HCT116 (cell line): ENCODE measurements around the gene MAPKBP1. TPM values are rescaled to one million over a fixed set of nuclear protein-coding genes. Genes with fewer than 3 reads are reported as not detected.

Experiments
- ATAC-seq: fragments of 200-7000 bp; cut with Tn5 transposase; 2 replicates; pipeline ENCODE4 v1.9.1; 2020; ENCODE audit warnings: mild to moderate bottlenecking, moderate library complexity
- BruUV-seq: library from RNA; stranded (reverse); fragments of 400-500 nt; replicated peaks from 2 replicates; lab custom pipeline; 2021; lab: Mats Ljungman, UMichigan
- CTCF ChIA-PET: fragments of 300-600 bp; sonication (Branson Sonifier 250); formaldehyde crosslinking; loops from one replicate; lab custom pipeline; 2021; ENCODE audit warnings: antibody characterized with exemption; lab: Charles Lee
- POLR2A ChIA-PET: fragments of 300-600, 350-600 bp; sonication (Branson Sonifier 250); formaldehyde crosslinking; loops from one replicate; lab custom pipeline; 2021; ENCODE audit warnings: antibody characterized with exemption; lab: Charles Lee
- RAD21 ChIA-PET, 2 experiments: fragments of 300-600 bp; sonication (Branson Sonifier 250); formaldehyde crosslinking; loops; one replicate each; lab custom pipeline; 2023; ENCODE audit warnings: low total read pairs in 2 of 2; ENCODE audit not compliant: uncharacterized antibody in 2 of 2, unreplicated experiment in 2 of 2, low non-redundant PET in 1 of 2; lab: Charles Lee
- DNase-seq: peaks from one replicate; pipeline ENCODE4 v3.0.0-alpha.2; 2010; ENCODE audit warnings: low read depth, low spot score
- H2AFZ ChIP-seq: fragments of 200-600 bp; shearing (Covaris generic), sonication (generic); 2 replicates; pipeline ENCODE4 v1.6.1; 2017; ENCODE audit warnings: low read depth, mixed run types, mixed read lengths, antibody characterized with exemption, low read length; ENCODE audit not compliant: poor library complexity, severe bottlenecking
- H3K27ac ChIP-seq: 2 replicates; pipeline ENCODE4 v1.5.1; 2012; ENCODE audit warnings: low read depth, low read length
- H3K27me3 ChIP-seq: fragments of 200-600 bp; sonication (generic); 2 replicates; pipeline ENCODE4 v1.6.1; 2016; ENCODE audit warnings: mixed run types, low read length, mixed read lengths; ENCODE audit not compliant: insufficient read depth
- H3K36me3 ChIP-seq, 2 experiments: fragments of 200-500 bp in 1 of 2; fragments of 200-600 bp in 1 of 2; sonication (Bioruptor generic) in 1 of 2; sonication (generic) in 1 of 2; 2 replicates each; pipeline versions ENCODE4 v1.5.1 to v1.6.1; 2014 to 2016; ENCODE audit warnings: low read length in 2 of 2, inconsistent platforms in 1 of 2, mixed read lengths in 1 of 2, mixed run types in 1 of 2; ENCODE audit not compliant: insufficient read depth in 2 of 2, control insufficient read depth in 1 of 2
- H3K4me1 ChIP-seq, 2 experiments: fragments of 200-600 bp in 1 of 2; sonication (generic) in 1 of 2; 2 replicates each; pipeline versions ENCODE4 v1.5.1 to v1.6.1; 2012 to 2017; ENCODE audit warnings: low read length in 2 of 2, inconsistent platforms in 1 of 2, mild to moderate bottlenecking in 1 of 2, mixed read lengths in 1 of 2, mixed run types in 1 of 2, moderate library complexity in 1 of 2; ENCODE audit not compliant: insufficient read depth in 2 of 2, control insufficient read depth in 1 of 2
- H3K4me2 ChIP-seq: fragments of 200-600 bp; sonication (generic); 2 replicates; pipeline ENCODE4 v1.6.1; 2017; ENCODE audit warnings: mixed run types, low read length, mixed read lengths
- H3K4me3 ChIP-seq, 2 experiments: fragments of 200-600 bp in 1 of 2; sonication (generic) in 1 of 2; replicated peaks in 1 of 2; 2 replicates each; pipeline ENCODE4 v1.5.1; 2011 to 2016; ENCODE audit warnings: low read length in 2 of 2, control low read depth in 1 of 2, low read depth in 1 of 2, mild to moderate bottlenecking in 1 of 2, mixed read lengths in 1 of 2, mixed run types in 1 of 2
- H3K79me2 ChIP-seq: fragments of 200-600 bp; sonication (generic); 2 replicates; pipeline ENCODE4 v1.6.1; 2017; ENCODE audit warnings: mild to moderate bottlenecking, mixed run types, low read length, moderate library complexity, mixed read lengths; ENCODE audit not compliant: insufficient read depth
- H3K9ac ChIP-seq: fragments of 200-600 bp; sonication (generic); 2 replicates; pipeline ENCODE4 v1.6.1; 2016; ENCODE audit warnings: low read length, mixed read lengths
- H3K9me2 ChIP-seq: fragments of 200-600 bp; sonication (generic), shearing (Covaris generic); 2 replicates; pipeline ENCODE4 v1.6.1; 2017; ENCODE audit warnings: mixed run types, mild to moderate bottlenecking, moderate library complexity; ENCODE audit not compliant: insufficient read depth
- H3K9me3 ChIP-seq, 2 experiments: fragments of 200-500 bp in 1 of 2; fragments of 200-600 bp in 1 of 2; sonication (Bioruptor generic) in 1 of 2; sonication (generic) in 1 of 2; 2 replicates each; pipeline ENCODE4 v1.6.1; 2014 to 2017; ENCODE audit warnings: low read length in 2 of 2, mixed read lengths in 2 of 2, inconsistent platforms in 1 of 2, low read depth in 1 of 2, mild to moderate bottlenecking in 1 of 2, mixed run types in 1 of 2, moderate library complexity in 1 of 2; ENCODE audit not compliant: control insufficient read depth in 1 of 2, insufficient read depth in 1 of 2
- H4K20me1 ChIP-seq: fragments of 200-600 bp; sonication (generic), shearing (Covaris generic); 2 replicates; pipeline ENCODE4 v1.6.1; 2017; ENCODE audit warnings: mixed run types, mild to moderate bottlenecking, moderate library complexity; ENCODE audit not compliant: insufficient read depth
- CBX3 ChIP-seq: IDR thresholded peaks from 2 replicates; pipeline ENCODE4 v1.6.1; 2012; ENCODE audit warnings: low read depth
- EGR1 ChIP-seq: IDR thresholded peaks from 2 replicates; pipeline ENCODE4 v1.6.1; 2012; ENCODE audit warnings: low read depth
- JUND ChIP-seq: IDR thresholded peaks from 2 replicates; pipeline ENCODE4 v1.6.1; 2012
- POLR2A ChIP-seq: IDR thresholded peaks from 2 replicates; pipeline ENCODE4 v1.7.0; 2011; ENCODE audit warnings: borderline replicate concordance; ENCODE audit not compliant: insufficient read depth, insufficient read length; ENCODE audit errors: extremely low read depth
- POLR2AphosphoS5 ChIP-seq: IDR thresholded peaks from 2 replicates; pipeline ENCODE4 v1.6.1; 2011; ENCODE audit warnings: mild to moderate bottlenecking, low read depth, low read length, moderate library complexity
- YY1 ChIP-seq: IDR thresholded peaks from 2 replicates; pipeline ENCODE4 v1.6.1; 2011; ENCODE audit warnings: low read length, low read depth, moderate library complexity, mild to moderate bottlenecking; ENCODE audit not compliant: insufficient replicate concordance; ENCODE audit errors: extremely low read depth
- ZNF274 ChIP-seq: fragments of 200-500 bp; sonication (Bioruptor generic); IDR thresholded peaks from 2 replicates; pipeline ENCODE4 v1.6.1; 2014; ENCODE audit warnings: mild to moderate bottlenecking, low read depth, low read length, inconsistent platforms
- intact Hi-C: fragments of 100-400 bp; cut with micrococcal nuclease; formaldehyde crosslinking; loops from 2 replicates; pipeline ENCODE4 v1.10.0; 2022
- total RNA-seq: library from RNA; stranded (reverse); gene quantifications from one replicate; pipeline ENCODE4 v1.2.1, GENCODE V29; 2021; ENCODE audit not compliant: unreplicated experiment
- TF ChIP-seq, protein P1 (sequence below): IDR thresholded peaks from 2 replicates; pipeline ENCODE4 v1.6.1; 2011; ENCODE audit warnings: mild to moderate bottlenecking, low read length, moderate library complexity; ENCODE audit not compliant: insufficient replicate concordance; ENCODE audit errors: extremely low read depth
- TF ChIP-seq, protein P2 (sequence below): IDR thresholded peaks from 2 replicates; pipeline ENCODE4 v1.6.1; 2012; ENCODE audit warnings: low read depth
- TF ChIP-seq, protein P3 (sequence below), 3 experiments: fragments of 200-600 bp in 1 of 3; sonication (generic) in 1 of 3; IDR thresholded peaks in 2 of 3; conservative IDR thresholded peaks in 1 of 3; 2 replicates each; pipeline ENCODE4 v1.5.1; 2012 to 2017; ENCODE audit warnings: low read depth in 2 of 3, low read length in 2 of 3, antibody characterized with exemption in 1 of 3, borderline replicate concordance in 1 of 3, control low read depth in 1 of 3, mild to moderate bottlenecking in 1 of 3, mixed read lengths in 1 of 3, mixed run types in 1 of 3, moderate library complexity in 1 of 3; ENCODE audit not compliant: insufficient read depth in 1 of 3

Gene MAPKBP1
- total RNA-seq, 1 experiment from 2014 or later: 21.3 TPM

DNA sequence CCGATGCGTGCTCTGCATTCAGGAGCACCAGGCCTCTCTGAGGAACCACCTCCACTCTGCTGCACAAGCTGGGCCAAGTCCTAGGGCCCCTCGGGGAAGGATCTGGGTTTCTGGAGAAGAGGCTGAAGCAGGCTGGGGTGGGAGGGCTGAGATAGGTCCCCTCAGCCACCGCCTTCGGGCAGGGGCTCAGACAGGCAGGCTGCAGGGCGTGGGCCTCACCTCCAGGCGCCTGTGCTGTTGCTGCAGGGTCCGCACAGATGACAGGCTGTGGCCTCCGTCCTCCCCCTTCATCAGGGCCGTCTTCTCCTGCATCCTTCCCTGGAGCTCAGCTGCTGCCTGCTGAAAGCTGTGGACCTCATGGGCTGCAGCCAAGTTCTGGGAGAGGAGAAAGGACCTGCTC lies 79.5 kb downstream of the MAPKBP1 start:
- no peak overlapping the region for H3K4me3 ChIP-seq
- H3K9me2 ChIP-seq: no peaks in the 10 kb centered on the region
- no peaks in the 10 kb centered on the region for H4K20me1 ChIP-seq
- BruUV-seq: no TSS peak
- POLR2A ChIA-PET: no interaction called here
- H3K4me2 ChIP-seq: no peak overlapping the region
- H3K9me3 ChIP-seq: no peaks in the 10 kb centered on the region
- ATAC-seq: no peak
- H3K79me2 ChIP-seq: no peaks in the 10 kb centered on the region
- H3K4me1 ChIP-seq: no peaks in the 10 kb centered on the region
- intact Hi-C loops: no loop called here
- RAD21 ChIA-PET: no interaction called here
- no peak for DNase-seq
- TF ChIP-seq, protein P1, sequence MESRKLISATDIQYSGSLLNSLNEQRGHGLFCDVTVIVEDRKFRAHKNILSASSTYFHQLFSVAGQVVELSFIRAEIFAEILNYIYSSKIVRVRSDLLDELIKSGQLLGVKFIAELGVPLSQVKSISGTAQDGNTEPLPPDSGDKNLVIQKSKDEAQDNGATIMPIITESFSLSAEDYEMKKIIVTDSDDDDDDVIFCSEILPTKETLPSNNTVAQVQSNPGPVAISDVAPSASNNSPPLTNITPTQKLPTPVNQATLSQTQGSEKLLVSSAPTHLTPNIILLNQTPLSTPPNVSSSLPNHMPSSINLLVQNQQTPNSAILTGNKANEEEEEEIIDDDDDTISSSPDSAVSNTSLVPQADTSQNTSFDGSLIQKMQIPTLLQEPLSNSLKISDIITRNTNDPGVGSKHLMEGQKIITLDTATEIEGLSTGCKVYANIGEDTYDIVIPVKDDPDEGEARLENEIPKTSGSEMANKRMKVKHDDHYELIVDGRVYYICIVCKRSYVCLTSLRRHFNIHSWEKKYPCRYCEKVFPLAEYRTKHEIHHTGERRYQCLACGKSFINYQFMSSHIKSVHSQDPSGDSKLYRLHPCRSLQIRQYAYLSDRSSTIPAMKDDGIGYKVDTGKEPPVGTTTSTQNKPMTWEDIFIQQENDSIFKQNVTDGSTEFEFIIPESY: no peak
- TF ChIP-seq CBX3 (no peak), YY1 (no peak), POLR2A (no peak), ZNF274 (no peak), EGR1 (no peak), JUND (no peak), POLR2AphosphoS5 (no peak)
- TF ChIP-seq, protein P2, sequence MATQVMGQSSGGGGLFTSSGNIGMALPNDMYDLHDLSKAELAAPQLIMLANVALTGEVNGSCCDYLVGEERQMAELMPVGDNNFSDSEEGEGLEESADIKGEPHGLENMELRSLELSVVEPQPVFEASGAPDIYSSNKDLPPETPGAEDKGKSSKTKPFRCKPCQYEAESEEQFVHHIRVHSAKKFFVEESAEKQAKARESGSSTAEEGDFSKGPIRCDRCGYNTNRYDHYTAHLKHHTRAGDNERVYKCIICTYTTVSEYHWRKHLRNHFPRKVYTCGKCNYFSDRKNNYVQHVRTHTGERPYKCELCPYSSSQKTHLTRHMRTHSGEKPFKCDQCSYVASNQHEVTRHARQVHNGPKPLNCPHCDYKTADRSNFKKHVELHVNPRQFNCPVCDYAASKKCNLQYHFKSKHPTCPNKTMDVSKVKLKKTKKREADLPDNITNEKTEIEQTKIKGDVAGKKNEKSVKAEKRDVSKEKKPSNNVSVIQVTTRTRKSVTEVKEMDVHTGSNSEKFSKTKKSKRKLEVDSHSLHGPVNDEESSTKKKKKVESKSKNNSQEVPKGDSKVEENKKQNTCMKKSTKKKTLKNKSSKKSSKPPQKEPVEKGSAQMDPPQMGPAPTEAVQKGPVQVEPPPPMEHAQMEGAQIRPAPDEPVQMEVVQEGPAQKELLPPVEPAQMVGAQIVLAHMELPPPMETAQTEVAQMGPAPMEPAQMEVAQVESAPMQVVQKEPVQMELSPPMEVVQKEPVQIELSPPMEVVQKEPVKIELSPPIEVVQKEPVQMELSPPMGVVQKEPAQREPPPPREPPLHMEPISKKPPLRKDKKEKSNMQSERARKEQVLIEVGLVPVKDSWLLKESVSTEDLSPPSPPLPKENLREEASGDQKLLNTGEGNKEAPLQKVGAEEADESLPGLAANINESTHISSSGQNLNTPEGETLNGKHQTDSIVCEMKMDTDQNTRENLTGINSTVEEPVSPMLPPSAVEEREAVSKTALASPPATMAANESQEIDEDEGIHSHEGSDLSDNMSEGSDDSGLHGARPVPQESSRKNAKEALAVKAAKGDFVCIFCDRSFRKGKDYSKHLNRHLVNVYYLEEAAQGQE: no peak
- TF ChIP-seq, protein P3, sequence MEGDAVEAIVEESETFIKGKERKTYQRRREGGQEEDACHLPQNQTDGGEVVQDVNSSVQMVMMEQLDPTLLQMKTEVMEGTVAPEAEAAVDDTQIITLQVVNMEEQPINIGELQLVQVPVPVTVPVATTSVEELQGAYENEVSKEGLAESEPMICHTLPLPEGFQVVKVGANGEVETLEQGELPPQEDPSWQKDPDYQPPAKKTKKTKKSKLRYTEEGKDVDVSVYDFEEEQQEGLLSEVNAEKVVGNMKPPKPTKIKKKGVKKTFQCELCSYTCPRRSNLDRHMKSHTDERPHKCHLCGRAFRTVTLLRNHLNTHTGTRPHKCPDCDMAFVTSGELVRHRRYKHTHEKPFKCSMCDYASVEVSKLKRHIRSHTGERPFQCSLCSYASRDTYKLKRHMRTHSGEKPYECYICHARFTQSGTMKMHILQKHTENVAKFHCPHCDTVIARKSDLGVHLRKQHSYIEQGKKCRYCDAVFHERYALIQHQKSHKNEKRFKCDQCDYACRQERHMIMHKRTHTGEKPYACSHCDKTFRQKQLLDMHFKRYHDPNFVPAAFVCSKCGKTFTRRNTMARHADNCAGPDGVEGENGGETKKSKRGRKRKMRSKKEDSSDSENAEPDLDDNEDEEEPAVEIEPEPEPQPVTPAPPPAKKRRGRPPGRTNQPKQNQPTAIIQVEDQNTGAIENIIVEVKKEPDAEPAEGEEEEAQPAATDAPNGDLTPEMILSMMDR (IDR thresholded peaks at IDR 0.05 in 2 of 3, conservative IDR thresholded peaks at IDR 0.05 in 1 of 3; ENCODE audit: borderline replicate concordance in 1 of 3, insufficient read depth in 1 of 3, low read depth in 2 of 3, low read length in 2 of 3): no peak
- no peak overlapping the region for H3K27ac ChIP-seq
- no peak overlapping the region for H3K9ac ChIP-seq
- CTCF ChIA-PET: no interaction called here
- H3K27me3 ChIP-seq: no peaks in the 10 kb centered on the region
- no peak overlapping the region for H2AFZ ChIP-seq
- no peaks in the 10 kb centered on the region for H3K36me3 ChIP-seq
